Bronchial epithelial cell (primary cell): ENCODE measurements around the gene CFAP157. TPM values are rescaled to one million over a fixed set of nuclear protein-coding genes. Genes with fewer than 3 reads are reported as not detected.

ENCODE experiments used
- DNase-seq: peaks from one replicate; pipeline ENCODE4 v3.0.0-alpha.2; 2010; ENCODE audit warnings: low read depth
- FAIRE-seq: peaks from 2 replicates; lab custom pipeline; 2011; peaks lifted over from hg19 to GRCh38; lab: Jason Lieb, UNC
- H3K27me3 ChIP-seq: 2 replicates; pipeline ENCODE4 v1.5.1; 2011; ENCODE audit warnings: low read length; ENCODE audit not compliant: control insufficient read depth, insufficient read depth
- H3K36me3 ChIP-seq: 2 replicates; pipeline ENCODE4 v1.5.1; 2011; ENCODE audit warnings: low read length; ENCODE audit not compliant: control insufficient read depth, insufficient read depth
- H3K4me3 ChIP-seq: 2 replicates; pipeline ENCODE4 v1.5.1; 2011; ENCODE audit warnings: mild to moderate bottlenecking, low read depth, low read length, control low read depth
- CTCF ChIP-seq: IDR thresholded peaks from 2 replicates; pipeline ENCODE4 v1.5.1; 2011; ENCODE audit warnings: mild to moderate bottlenecking, moderate library complexity, low read length, control low read depth, inconsistent platforms; ENCODE audit not compliant: insufficient read depth, severe bottlenecking
- total RNA-seq: library from RNA; depleted of rRNA; stranded (reverse); fragments of >200 nt; gene quantifications from 2 replicates; pipeline ENCODE4 v1.2.1, GENCODE V29; 2014

CFAP157 gene
- under 0.01 TPM in 1 of 2 replicates, not detected in the other for total RNA-seq

GRCh38 chr9:127706836-127707241 is at the start of gene CFAP157:
CFAP157 (plus strand) TSS chr9:127706988; CDS start chr9:127707032, 44 bp downstream.
- TF ChIP-seq CTCF: no peak
- Histone ChIP-seq H3K27me3 (no peaks in the 10 kb centered on the region), H3K36me3 (no peaks in the 10 kb centered on the region), H3K4me3 (no peak within 1 kb of the TSS)
- FAIRE-seq (no peak), DNase-seq (peak; percentile 22)

- Histone ChIP-seq H3K36me3 (peaks cover 2% of the 10 kb centered on the region), H3K27me3 (no peaks in the 10 kb centered on the region), H3K4me3 (no peak overlapping the region)
- DNase-seq (no peak), FAIRE-seq (no peak)
- TF ChIP-seq CTCF: no peak
Observed at GRCh38 chr9:127658428-127658827, 48.4 kb upstream of the CFAP157 start.

GRCh38 chr9:127660886-127661741 is 45.7 kb upstream of the CFAP157 start:
- TF ChIP-seq CTCF: no peak
- no peak for DNase-seq
- no peak for FAIRE-seq
- H3K36me3 ChIP-seq: peaks cover 4% of the 10 kb centered on the region
- no peaks in the 10 kb centered on the region for H3K27me3 ChIP-seq
- no peak overlapping the region for H3K4me3 ChIP-seq

GRCh38 chr9:127662617-127663016 is 44.2 kb upstream of the CFAP157 start:
- no peak overlapping the region for H3K4me3 ChIP-seq
- DNase-seq (no peak), FAIRE-seq (no peak)
- TF ChIP-seq CTCF: no peak
- H3K27me3 ChIP-seq: no peaks in the 10 kb centered on the region
- H3K36me3 ChIP-seq: peaks cover 4% of the 10 kb centered on the region

- peak; percentile 32 for FAIRE-seq
- Histone ChIP-seq H3K36me3 (peaks cover 8% of the 10 kb centered on the region), H3K4me3 (no peak overlapping the region), H3K27me3 (no peaks in the 10 kb centered on the region)
- TF ChIP-seq CTCF: no peak
- no peak for DNase-seq
Observed at GRCh38 chr9:127664324-127664677, 42.5 kb upstream of the CFAP157 start.
